GM23338 (cell line): ENCODE results near the gene SRSF3. TPM values are rescaled to one million over a fixed set of nuclear protein-coding genes. Genes with fewer than 3 reads are reported as not detected.

Experiments used
- CREB1 ChIP-seq: fragments of 250-450 bp; sonication (Bioruptor Pico); IDR thresholded peaks from 2 replicates; pipeline ENCODE4 v1.5.0; 2020; ENCODE audit warnings: low read depth, mild to moderate bottlenecking, moderate library complexity
- CTCF ChIP-seq, 2 experiments: fragments of 200-600 bp in 1 of 2; sonication (generic) in 1 of 2; conservative IDR thresholded peaks; 2 replicates each; pipeline versions ENCODE4 v1.5.1 to v1.6.1; 2016 to 2017; ENCODE audit warnings: antibody characterized with exemption in 2 of 2, low read depth in 2 of 2, mild to moderate bottlenecking in 2 of 2, moderate library complexity in 1 of 2
- EZH2 ChIP-seq: fragments of 200-600 bp; sonication (generic); IDR thresholded peaks from one replicate; pipeline ENCODE4 v1.8.0; 2017; ENCODE audit warnings: antibody characterized with exemption, mild to moderate bottlenecking, low read depth; ENCODE audit not compliant: unreplicated experiment
- EZH2phosphoT487 ChIP-seq: fragments of 200-600 bp; sonication (generic); IDR thresholded peaks from one replicate; pipeline ENCODE4 v1.8.1; 2018; ENCODE audit warnings: antibody characterized with exemption; ENCODE audit not compliant: unreplicated experiment
- JUNB ChIP-seq: IDR thresholded peaks from one replicate; pipeline ENCODE4 v1.6.1; 2016; ENCODE audit warnings: antibody characterized with exemption; ENCODE audit not compliant: unreplicated experiment
- NANOG ChIP-seq: IDR thresholded peaks from 2 replicates; pipeline ENCODE4 v1.6.1; 2016; ENCODE audit warnings: antibody characterized with exemption, borderline replicate concordance
- POLR2AphosphoS5 ChIP-seq: IDR thresholded peaks from 2 replicates; pipeline ENCODE4 v1.6.1; 2016; ENCODE audit warnings: antibody characterized with exemption, low read depth
- REST ChIP-seq: IDR thresholded peaks from one replicate; pipeline ENCODE4 v1.6.1; 2018; ENCODE audit warnings: antibody characterized with exemption; ENCODE audit not compliant: unreplicated experiment
- STAT1 ChIP-seq: IDR thresholded peaks from one replicate; pipeline ENCODE4 v1.6.1; 2016; ENCODE audit warnings: antibody characterized with exemption; ENCODE audit not compliant: unreplicated experiment
- ZNF114 ChIP-seq: fragments of 250-450 bp; sonication (Bioruptor Pico); IDR thresholded peaks from 2 replicates; pipeline ENCODE4 v1.5.0; 2020; ENCODE audit warnings: mild to moderate bottlenecking, moderate library complexity
- ZNF462 ChIP-seq: fragments of 250-450 bp; sonication (Bioruptor Pico); IDR thresholded peaks from 2 replicates; pipeline ENCODE4 v1.5.0; 2020; ENCODE audit warnings: mild to moderate bottlenecking, moderate library complexity
- polyA plus RNA-seq: library from polyadenylated mRNA; unstranded; fragments of >200 nt; fragmentation: Nextera tagmentation; extraction: Ambion mirVana; gene quantifications from 2 replicates; pipeline ENCODE4 v1.2.1, GENCODE V29; 2016
- total RNA-seq: library from RNA; depleted of rRNA; stranded (reverse); fragments of >200 nt; shearing (Covaris generic); gene quantifications from 2 replicates; pipeline ENCODE4 v1.2.3, GENCODE V29; 2014

The SRSF3 gene
- total and polyA plus RNA-seq, 2 experiments from 2014 or later = 436 to 655 TPM

- TF ChIP-seq ZNF462 (CRISPR knock-in tag) (no peak), EZH2phosphoT487 (no peak), JUNB (no peak), CREB1 (CRISPR knock-in tag) (no peak), CTCF (conservative IDR thresholded peaks at IDR 0.05; ENCODE audit: low read depth in 2 of 2) (no peak), STAT1 (no peak), ZNF114 (CRISPR knock-in tag) (no peak), POLR2AphosphoS5 (no peak), NANOG (no peak), EZH2 (no peak), REST (no peak)
These were observed 16.9 kb upstream of the SRSF3 start (continued) for GRCh38 chr6:36577301-36577700.
